WTC11 (cell line): Measurements from ENCODE around the gene AFP.
A peak's percentile ranks its signal among the peaks of the same experiment; 100 is the strongest.

ENCODE experiments used
- ATF3 ChIP-seq: sonication (generic); formaldehyde crosslinking; conservative IDR thresholded peaks from 2 replicates; pipeline ENCODE4 v1.8.1; 2022; ENCODE audit warnings: mild to moderate bottlenecking, missing genetic modification reagents
- ETV6 ChIP-seq: sonication (generic); formaldehyde crosslinking; IDR thresholded peaks from 2 replicates; pipeline ENCODE4 v1.8.1; 2022; ENCODE audit warnings: mild to moderate bottlenecking, missing genetic modification reagents
- MAX ChIP-seq: sonication (generic); formaldehyde crosslinking; IDR thresholded peaks from 2 replicates; pipeline ENCODE4 v1.8.0; 2022; ENCODE audit warnings: mild to moderate bottlenecking, missing genetic modification reagents
- NFE2L1 ChIP-seq: sonication (generic); formaldehyde crosslinking; IDR thresholded peaks from 2 replicates; pipeline ENCODE4 v1.8.1; 2023; ENCODE audit warnings: missing genetic modification reagents
- NFYB ChIP-seq: sonication (generic); formaldehyde crosslinking; conservative IDR thresholded peaks from 2 replicates; pipeline ENCODE4 v1.8.0; 2022; ENCODE audit warnings: low read depth, missing genetic modification reagents
- TF ChIP-seq, protein P1 (sequence below): fragments of 200-600 bp; IDR thresholded peaks from 2 replicates; pipeline ENCODE4 v1.8.0; 2022; ENCODE audit warnings: antibody characterized with exemption

GRCh38 chr4:73450398-73451004 is 14.5 kb downstream of the AFP start:
- TF ChIP-seq ETV6 (CRISPR knock-in tag) (peak; percentile 45; the same call in 1 of the 2 replicates), NFE2L1 (CRISPR knock-in tag) (peak; percentile 88), ATF3 (CRISPR knock-in tag) (no peak), NFYB (CRISPR knock-in tag) (no peak), MAX (CRISPR knock-in tag) (peak; percentile 30; the same call in 1 of the 2 replicates)
- TF ChIP-seq, protein P1, sequence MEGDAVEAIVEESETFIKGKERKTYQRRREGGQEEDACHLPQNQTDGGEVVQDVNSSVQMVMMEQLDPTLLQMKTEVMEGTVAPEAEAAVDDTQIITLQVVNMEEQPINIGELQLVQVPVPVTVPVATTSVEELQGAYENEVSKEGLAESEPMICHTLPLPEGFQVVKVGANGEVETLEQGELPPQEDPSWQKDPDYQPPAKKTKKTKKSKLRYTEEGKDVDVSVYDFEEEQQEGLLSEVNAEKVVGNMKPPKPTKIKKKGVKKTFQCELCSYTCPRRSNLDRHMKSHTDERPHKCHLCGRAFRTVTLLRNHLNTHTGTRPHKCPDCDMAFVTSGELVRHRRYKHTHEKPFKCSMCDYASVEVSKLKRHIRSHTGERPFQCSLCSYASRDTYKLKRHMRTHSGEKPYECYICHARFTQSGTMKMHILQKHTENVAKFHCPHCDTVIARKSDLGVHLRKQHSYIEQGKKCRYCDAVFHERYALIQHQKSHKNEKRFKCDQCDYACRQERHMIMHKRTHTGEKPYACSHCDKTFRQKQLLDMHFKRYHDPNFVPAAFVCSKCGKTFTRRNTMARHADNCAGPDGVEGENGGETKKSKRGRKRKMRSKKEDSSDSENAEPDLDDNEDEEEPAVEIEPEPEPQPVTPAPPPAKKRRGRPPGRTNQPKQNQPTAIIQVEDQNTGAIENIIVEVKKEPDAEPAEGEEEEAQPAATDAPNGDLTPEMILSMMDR = no peak
